Tibial nerve (tissue), 4 donors: Measurements from ENCODE around the gene LYSMD2. TPM values are rescaled to one million over a fixed set of nuclear protein-coding genes. Genes with fewer than 3 reads are reported as not detected.

Experiments used
- DNase-seq, 2 donors: peaks; one replicate each; pipeline ENCODE4 v3.0.0-alpha.2; 2019; ENCODE audit warnings: low spot score in 2 of 2
- H3K27ac ChIP-seq, 4 donors: fragments of 200-600 bp; sonication (generic) in 3 of 4; one replicate each; pipeline ENCODE4 v1.5.1; 2017 to 2019; ENCODE audit warnings: mild to moderate bottlenecking in 1 of 4
- H3K27me3 ChIP-seq, 2 donors: fragments of 200-600 bp; sonication (generic) in 1 of 2; one replicate each; pipeline versions ENCODE4 v1.5.1 to v1.6.0; 2017 to 2019
- H3K36me3 ChIP-seq, 3 donors: fragments of 200-600 bp; sonication (generic); one replicate each; pipeline ENCODE4 v1.5.1; 2018 to 2019
- H3K4me1 ChIP-seq, 4 donors: fragments of 200-600 bp; sonication (generic) in 3 of 4; one replicate each; pipeline ENCODE4 v1.5.1; 2017 to 2019
- H3K4me3 ChIP-seq, 4 donors: fragments of 200-600 bp; sonication (generic) in 3 of 4; one replicate each; pipeline ENCODE4 v1.5.1; 2017 to 2019; ENCODE audit warnings: mild to moderate bottlenecking in 1 of 4, moderate library complexity in 1 of 4
- H3K9me3 ChIP-seq, 4 donors: fragments of 200-600 bp; sonication (generic) in 3 of 4; one replicate each; pipeline ENCODE4 v1.5.1; 2017 to 2019
- CTCF ChIP-seq, 5 experiments: fragments of 200-600 bp in 3 of 5; fragments of 450-650 bp in 2 of 5; sonication (generic) in 3 of 5; IDR thresholded peaks; one replicate each; pipeline ENCODE4 v1.5.1; 2016 to 2019; ENCODE audit warnings: antibody characterized with exemption in 5 of 5, mild to moderate bottlenecking in 3 of 5, moderate library complexity in 2 of 5
- EP300 ChIP-seq, 2 donors: sonication (generic); formaldehyde crosslinking; IDR thresholded peaks; one replicate each; pipeline ENCODE4 v1.6.1; 2017; ENCODE audit warnings: antibody characterized with exemption in 2 of 2, mild to moderate bottlenecking in 1 of 2
- POLR2A ChIP-seq, 2 donors: fragments of 450-650 bp; IDR thresholded peaks; one replicate each; pipeline ENCODE4 v1.6.1; 2017; ENCODE audit warnings: antibody characterized with exemption in 2 of 2, mild to moderate bottlenecking in 2 of 2, moderate library complexity in 2 of 2
- WGBS, 2 donors: methylation state at CpG; one replicate each; pipeline ENCODE4 v1.1.5; 2018; 5-methylcytosine and 5-hydroxymethylcytosine counted together
- total RNA-seq, 4 donors: library from RNA; depleted of rRNA; stranded (reverse); fragments of >200 nt; gene quantifications; one replicate each; pipeline ENCODE4 v1.1.0, GENCODE V29; 2016

Gene LYSMD2
- total RNA-seq, 4 donors from 2014 or later, result 16.8 to 24.9 (median 19.9) TPM

- H3K4me1 ChIP-seq, result no peaks in the 10 kb centered on the region
- peaks cover 0 to 11% of the 10 kb centered on the region in 2 donors for H3K27me3 ChIP-seq
- TF ChIP-seq CTCF (IDR thresholded peaks at IDR 0.05), result no peak
- TF ChIP-seq POLR2A (IDR thresholded peaks at IDR 0.05), result no peak
- no peak for TF ChIP-seq EP300 (IDR thresholded peaks at IDR 0.05)
- no peaks in the 10 kb centered on the region for H3K9me3 ChIP-seq
- H3K4me3 ChIP-seq, result no peak overlapping the region
- DNase-seq, result no peak
- H3K36me3 ChIP-seq, result no peaks in the 10 kb centered on the region
- WGBS, 2 donors, result 74 to 78% methylated on average over 2 of the region's 2 CpGs
- no peak overlapping the region for H3K27ac ChIP-seq
Measured at GRCh38 chr15:51688863-51689262, 48.6 kb downstream of the LYSMD2 start.

- H3K27me3 ChIP-seq, result peaks cover 0 to 17% of the 10 kb centered on the region in 2 donors
- DNase-seq, result no peak
- 0 to 81% methylated on average over 1 of the region's 1 CpG for WGBS, 2 donors
- no peak overlapping the region for H3K4me3 ChIP-seq
- TF ChIP-seq CTCF (IDR thresholded peaks at IDR 0.05), result no peak
- no peak for TF ChIP-seq POLR2A (IDR thresholded peaks at IDR 0.05)
- TF ChIP-seq EP300 (IDR thresholded peaks at IDR 0.05), result no peak
- no peak overlapping the region for H3K27ac ChIP-seq
- H3K9me3 ChIP-seq, result no peaks in the 10 kb centered on the region
- H3K36me3 ChIP-seq, result no peaks in the 10 kb centered on the region
- H3K4me1 ChIP-seq, result no peaks in the 10 kb centered on the region
Measured at GRCh38 chr15:51687565-51687964, 49.9 kb downstream of the LYSMD2 start.

GRCh38 chr15:51681303-51681963 is 56.0 kb downstream of the LYSMD2 start, which contains the start of gene SCG3:
SCG3 (plus strand) TSS chr15:51681503; CDS start chr15:51681756, 253 bp downstream.
- Histone ChIP-seq H3K36me3 (no peaks in the 10 kb centered on the region), H3K9me3 (no peaks in the 10 kb centered on the region), H3K27ac (no peak within 1 kb of the TSS), H3K4me3 (peak within 1 kb of the TSS in 2 of 4 donors; percentile 9 to 30), H3K27me3 (peaks cover 0 to 27% of the 10 kb centered on the region in 2 donors), H3K4me1 (peaks cover 0 to 15% (median 0%) of the 10 kb centered on the region in 4 donors)
- TF ChIP-seq POLR2A (IDR thresholded peaks at IDR 0.05) (no peak), EP300 (IDR thresholded peaks at IDR 0.05) (peak in 1 of 2 donors; percentile 11)
- peak; percentile 44 to 70 for DNase-seq
- WGBS, 2 donors, result 3 to 6% methylated on average over 32 to 38 of the region's 38 CpGs

- no peak for DNase-seq
- Histone ChIP-seq H3K4me1 (peaks cover 0 to 15% (median 0%) of the 10 kb centered on the region in 4 donors), H3K36me3 (no peaks in the 10 kb centered on the region), H3K9me3 (no peaks in the 10 kb centered on the region), H3K4me3 (no peak overlapping the region), H3K27me3 (peaks cover 0 to 27% of the 10 kb centered on the region in 2 donors), H3K27ac (no peak overlapping the region)
- 18 to 24% methylated on average over 2 of the region's 2 CpGs for WGBS, 2 donors
- no peak for TF ChIP-seq CTCF (IDR thresholded peaks at IDR 0.05)
- TF ChIP-seq EP300 (IDR thresholded peaks at IDR 0.05), result no peak
- no peak for TF ChIP-seq POLR2A (IDR thresholded peaks at IDR 0.05)
Measured at GRCh38 chr15:51680321-51680720, 57.1 kb downstream of the LYSMD2 start.

GRCh38 chr15:51678096-51678495 is 59.4 kb downstream of the LYSMD2 start:
- Histone ChIP-seq H3K27ac (no peak overlapping the region), H3K9me3 (no peaks in the 10 kb centered on the region), H3K27me3 (peaks cover 0 to 23% of the 10 kb centered on the region in 2 donors), H3K36me3 (no peaks in the 10 kb centered on the region), H3K4me1 (peaks cover 0 to 15% (median 0%) of the 10 kb centered on the region in 4 donors), H3K4me3 (no peak overlapping the region)
- no peak for TF ChIP-seq EP300 (IDR thresholded peaks at IDR 0.05)
- TF ChIP-seq CTCF (IDR thresholded peaks at IDR 0.05), result no peak
- no peak for TF ChIP-seq POLR2A (IDR thresholded peaks at IDR 0.05)
- 71 to 73% methylated on average over 2 of the region's 2 CpGs for WGBS, 2 donors
- no peak for DNase-seq
